ENCODE data around the gene AEN.

Gene AEN

DNA sequence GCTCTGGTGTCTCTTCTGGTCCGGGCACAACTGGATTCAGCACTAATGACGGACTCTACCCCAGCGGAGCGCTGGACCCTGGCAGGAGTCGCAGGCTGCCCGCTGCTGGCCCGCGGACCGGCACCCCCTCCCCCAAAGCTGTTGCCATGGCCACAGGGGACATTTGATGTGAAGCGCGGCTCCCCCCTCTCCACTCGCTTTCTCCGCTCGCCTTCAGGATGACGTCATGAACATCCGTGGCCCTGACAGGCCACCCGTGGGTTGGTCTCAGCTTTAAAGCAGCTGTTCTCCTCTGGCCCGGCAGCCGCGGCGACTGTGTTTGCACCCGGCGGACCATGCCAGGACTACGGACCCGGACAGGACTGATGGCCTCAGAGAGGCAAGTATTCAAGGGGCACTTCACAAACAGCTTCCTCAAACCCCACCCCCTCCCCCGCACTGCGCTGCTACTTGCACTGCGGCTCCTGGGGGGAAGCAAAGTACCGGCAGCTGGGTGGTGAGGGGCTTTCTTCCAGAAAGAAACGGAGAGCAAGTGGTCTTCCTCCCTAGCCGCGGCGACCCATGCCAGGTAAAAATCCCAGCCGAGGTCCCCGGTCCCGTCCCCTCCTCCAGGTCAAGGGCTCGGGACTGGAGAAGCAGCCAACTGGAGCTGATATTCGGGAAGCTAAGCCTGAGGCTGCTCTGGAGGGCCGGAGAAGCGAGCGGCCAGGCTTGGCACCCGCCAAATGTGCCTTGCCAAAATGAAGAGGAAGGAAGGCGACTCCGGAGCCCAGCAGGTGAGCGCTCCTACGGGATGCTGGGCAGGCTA is 16.6 kb upstream of the AEN start:
- no peak for DNase-seq (ENCODE audit: low read depth)
- TF ChIP-seq MYC (IDR thresholded peaks at IDR 0.05; ENCODE audit: low read depth, low read length) (no peak), POLR2A (IDR thresholded peaks at IDR 0.05; ENCODE audit: extremely low read depth, insufficient read length) (no peak)
- TF ChIP-seq, protein P1, sequence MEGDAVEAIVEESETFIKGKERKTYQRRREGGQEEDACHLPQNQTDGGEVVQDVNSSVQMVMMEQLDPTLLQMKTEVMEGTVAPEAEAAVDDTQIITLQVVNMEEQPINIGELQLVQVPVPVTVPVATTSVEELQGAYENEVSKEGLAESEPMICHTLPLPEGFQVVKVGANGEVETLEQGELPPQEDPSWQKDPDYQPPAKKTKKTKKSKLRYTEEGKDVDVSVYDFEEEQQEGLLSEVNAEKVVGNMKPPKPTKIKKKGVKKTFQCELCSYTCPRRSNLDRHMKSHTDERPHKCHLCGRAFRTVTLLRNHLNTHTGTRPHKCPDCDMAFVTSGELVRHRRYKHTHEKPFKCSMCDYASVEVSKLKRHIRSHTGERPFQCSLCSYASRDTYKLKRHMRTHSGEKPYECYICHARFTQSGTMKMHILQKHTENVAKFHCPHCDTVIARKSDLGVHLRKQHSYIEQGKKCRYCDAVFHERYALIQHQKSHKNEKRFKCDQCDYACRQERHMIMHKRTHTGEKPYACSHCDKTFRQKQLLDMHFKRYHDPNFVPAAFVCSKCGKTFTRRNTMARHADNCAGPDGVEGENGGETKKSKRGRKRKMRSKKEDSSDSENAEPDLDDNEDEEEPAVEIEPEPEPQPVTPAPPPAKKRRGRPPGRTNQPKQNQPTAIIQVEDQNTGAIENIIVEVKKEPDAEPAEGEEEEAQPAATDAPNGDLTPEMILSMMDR (IDR thresholded peaks at IDR 0.05; ENCODE audit: low read depth, low read length) = no peak
- TF ChIP-seq, protein P2, sequence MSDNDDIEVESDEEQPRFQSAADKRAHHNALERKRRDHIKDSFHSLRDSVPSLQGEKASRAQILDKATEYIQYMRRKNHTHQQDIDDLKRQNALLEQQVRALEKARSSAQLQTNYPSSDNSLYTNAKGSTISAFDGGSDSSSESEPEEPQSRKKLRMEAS (IDR thresholded peaks at IDR 0.05; ENCODE audit: low read depth, low read length) = no peak
- H3K4me3 ChIP-seq (ENCODE audit: low read depth, low read length) = no peak overlapping the region

DNA sequence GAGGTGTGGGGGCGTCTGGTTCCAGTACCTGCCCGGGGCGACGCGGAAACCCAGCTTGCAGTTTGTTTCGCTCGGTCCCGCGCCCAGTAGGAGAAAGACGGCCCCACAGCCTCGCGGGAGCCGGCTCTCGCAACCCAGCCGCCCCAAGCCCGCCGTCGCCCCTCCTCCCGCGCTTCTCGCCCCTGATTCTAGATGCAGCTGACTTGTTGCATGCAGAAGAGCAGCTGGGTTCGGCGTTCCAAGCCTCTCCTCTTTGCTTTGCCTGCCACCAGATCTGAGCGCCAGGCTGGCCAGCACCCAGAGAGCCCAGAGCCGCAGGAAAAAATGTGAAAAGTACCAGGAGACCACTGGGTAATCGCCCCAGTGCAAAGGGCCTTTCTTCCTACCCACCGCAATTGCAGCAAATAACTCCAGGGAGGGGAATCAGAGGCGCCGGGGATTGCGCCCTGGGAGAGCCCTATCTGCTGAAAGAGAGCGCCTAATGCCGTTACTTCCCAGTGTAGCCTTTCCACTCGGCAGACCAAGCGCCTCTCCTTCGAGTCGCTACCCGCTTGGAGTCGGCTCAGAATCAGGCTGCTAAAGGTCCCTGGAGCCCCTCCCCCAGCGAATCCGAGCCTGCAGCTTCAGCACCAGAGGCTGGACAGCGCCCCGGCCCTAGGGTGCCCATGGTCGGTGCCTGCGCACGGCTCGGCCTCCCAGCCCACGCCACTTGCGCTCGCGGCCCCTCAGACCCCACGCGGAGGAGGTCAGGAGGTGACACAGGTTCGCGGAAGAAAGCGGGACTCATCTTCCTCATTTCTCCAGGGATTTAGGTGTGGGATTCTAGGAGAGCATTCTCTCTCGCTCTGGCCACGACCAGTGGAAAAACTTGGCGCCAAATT is 15.7 kb upstream of the AEN start:
- peak; percentile 37 for DNase-seq (ENCODE audit: low read depth)
- no peak overlapping the region for H3K4me3 ChIP-seq (ENCODE audit: low read depth, low read length)
- TF ChIP-seq POLR2A (IDR thresholded peaks at IDR 0.05; ENCODE audit: extremely low read depth, insufficient read length) (no peak), MYC (IDR thresholded peaks at IDR 0.05; ENCODE audit: low read depth, low read length) (no peak)
- TF ChIP-seq, protein P2 (IDR thresholded peaks at IDR 0.05; ENCODE audit: low read depth, low read length) = peak; percentile 17; the same call in 1 of the 2 replicates

DNA sequence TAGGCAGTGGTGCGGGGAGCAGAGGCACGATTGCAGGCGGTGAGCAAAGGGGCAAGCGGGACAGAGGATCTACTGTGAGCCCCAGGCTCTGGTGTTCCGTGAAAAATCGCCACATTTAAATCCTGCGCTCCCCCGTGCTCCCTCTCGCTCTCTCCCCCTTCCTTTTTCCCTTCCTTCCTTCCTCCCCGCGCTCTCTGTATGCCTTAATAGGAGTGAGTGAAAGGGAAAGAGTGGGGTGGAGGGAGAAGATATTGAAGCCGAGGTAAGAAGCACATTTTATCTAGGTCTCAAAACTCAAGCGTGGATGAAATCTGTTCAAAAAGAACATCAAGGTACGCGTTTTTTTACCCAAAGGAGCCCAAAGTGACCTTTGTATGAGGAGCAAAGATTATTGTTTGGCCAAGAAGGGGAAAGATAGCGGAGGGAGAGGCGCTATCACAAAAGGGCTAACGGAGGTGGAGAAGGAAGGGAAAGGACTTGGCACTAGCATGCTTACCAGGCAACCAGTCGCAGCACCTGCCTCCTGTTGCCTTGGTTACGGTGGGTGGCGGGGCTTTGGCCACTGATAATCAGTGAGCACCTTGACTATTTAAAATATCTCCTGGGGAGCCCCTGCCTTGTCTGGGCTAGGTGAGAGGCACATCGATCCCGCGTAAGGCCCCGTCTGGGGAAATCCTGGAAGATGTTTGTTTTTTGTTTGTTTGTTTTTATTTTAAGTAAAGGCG is 14.9 kb upstream of the AEN start:
- H3K4me3 ChIP-seq (ENCODE audit: low read depth, low read length) = no peak overlapping the region
- no peak for DNase-seq (ENCODE audit: low read depth)
- TF ChIP-seq, protein P2 (IDR thresholded peaks at IDR 0.05; ENCODE audit: low read depth, low read length) = no peak
- TF ChIP-seq MYC (IDR thresholded peaks at IDR 0.05; ENCODE audit: low read depth, low read length) (no peak), POLR2A (IDR thresholded peaks at IDR 0.05; ENCODE audit: extremely low read depth, insufficient read length) (no peak)
- TF ChIP-seq, protein P1 (IDR thresholded peaks at IDR 0.05; ENCODE audit: low read depth, low read length) = no peak

DNA sequence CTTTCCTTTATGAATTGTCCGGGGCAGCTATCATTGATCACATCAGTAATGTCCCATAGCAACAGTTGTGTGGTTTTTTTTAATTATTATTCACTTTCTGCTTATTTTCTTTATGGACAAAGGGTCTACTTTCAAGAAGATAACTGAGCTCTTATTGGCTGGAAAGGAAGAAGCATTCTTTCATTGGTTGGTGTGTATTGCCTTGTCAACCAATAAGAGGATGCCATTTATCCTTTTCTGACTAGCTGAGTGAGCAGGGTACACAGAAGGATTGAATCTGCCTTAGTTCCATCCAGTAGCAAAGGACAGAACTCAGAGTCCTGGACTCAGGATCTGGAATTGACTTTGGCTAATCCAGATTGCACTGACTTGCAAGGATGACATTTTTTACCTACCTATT is 13.2 kb upstream of the AEN start:
- no peak overlapping the region for H3K4me3 ChIP-seq (ENCODE audit: low read depth, low read length)
- TF ChIP-seq, protein P2 (IDR thresholded peaks at IDR 0.05; ENCODE audit: low read depth, low read length) = no peak
- DNase-seq (ENCODE audit: low read depth) = no peak

DNA sequence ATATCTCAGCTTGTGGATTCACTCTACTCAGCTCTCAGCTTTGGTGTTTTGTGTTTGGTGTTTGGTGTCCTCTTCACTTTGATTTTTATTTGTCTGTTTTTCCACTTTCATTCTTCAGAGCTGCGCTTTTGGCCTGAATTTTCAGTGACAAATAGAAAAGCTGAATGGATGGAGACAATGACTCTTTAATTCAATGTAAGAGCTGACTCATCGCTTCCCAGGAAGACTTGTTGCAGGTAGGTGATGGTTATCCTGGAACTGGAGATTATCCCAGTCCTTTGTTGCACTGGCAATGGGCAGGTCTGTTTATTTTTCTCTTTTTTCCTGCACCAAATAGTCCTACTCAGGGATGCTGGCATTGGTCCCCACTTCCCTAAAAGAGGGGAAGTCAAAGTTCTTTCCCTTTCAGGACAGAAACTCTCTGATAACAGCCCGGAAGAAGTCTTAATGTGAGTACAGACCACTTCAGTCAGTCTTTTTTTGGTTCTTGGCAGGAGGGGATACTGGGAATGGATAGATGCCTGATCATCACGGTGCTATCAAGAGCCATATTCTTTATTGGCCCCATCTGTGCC is 12.4 kb upstream of the AEN start:
- DNase-seq (ENCODE audit: low read depth) = no peak
- H3K4me3 ChIP-seq (ENCODE audit: low read depth, low read length) = no peak overlapping the region

More for the DNA sequence above, 12.4 kb upstream of the AEN start:
- no peak for TF ChIP-seq POLR2A (IDR thresholded peaks at IDR 0.05; ENCODE audit: extremely low read depth, insufficient read length)
- TF ChIP-seq, protein P2 (IDR thresholded peaks at IDR 0.05; ENCODE audit: low read depth, low read length) = no peak
- no peak for TF ChIP-seq MYC (IDR thresholded peaks at IDR 0.05; ENCODE audit: low read depth, low read length)
- TF ChIP-seq, protein P1 (IDR thresholded peaks at IDR 0.05; ENCODE audit: low read depth, low read length) = no peak
